ENCODE data around the gene CCDC57.

Gene CCDC57

GRCh38 chr17:82061047-82061925 lies 151.4 kb downstream of the CCDC57 start:
- no peak for DNase-seq (ENCODE audit: low spot score)

- DNase-seq (ENCODE audit: low spot score): no peak
Measured at GRCh38 chr17:82060614-82061013, 152.0 kb downstream of the CCDC57 start.

- no peak for DNase-seq (ENCODE audit: low spot score)
Measured at GRCh38 chr17:82060001-82060380, 152.7 kb downstream of the CCDC57 start.

GRCh38 chr17:82059272-82060000 lies 153.2 kb downstream of the CCDC57 start:
- DNase-seq (ENCODE audit: low spot score): no peak

GRCh38 chr17:82058855-82059249 lies 153.8 kb downstream of the CCDC57 start:
- DNase-seq (ENCODE audit: low spot score): no peak

GRCh38 chr17:82058230-82058854 lies 154.3 kb downstream of the CCDC57 start:
- no peak for DNase-seq (ENCODE audit: low spot score)

- no peak for DNase-seq (ENCODE audit: low spot score)
Measured at GRCh38 chr17:82056729-82057621, 155.7 kb downstream of the CCDC57 start.

- DNase-seq (ENCODE audit: low spot score): no peak
Measured at GRCh38 chr17:82055965-82056728, 156.5 kb downstream of the CCDC57 start.

GRCh38 chr17:82055023-82055964 lies 157.3 kb downstream of the CCDC57 start:
- DNase-seq (ENCODE audit: low spot score): no peak

- no peak for DNase-seq (ENCODE audit: low spot score)
Measured at GRCh38 chr17:82054351-82055022, 158.2 kb downstream of the CCDC57 start.

GRCh38 chr17:82053556-82054263 lies 158.9 kb downstream of the CCDC57 start:
- no peak for DNase-seq (ENCODE audit: low spot score)

- DNase-seq (ENCODE audit: low spot score): no peak
Measured at GRCh38 chr17:82053130-82053529, 159.5 kb downstream of the CCDC57 start.

GRCh38 chr17:82052638-82053059 lies 160.0 kb downstream of the CCDC57 start:
- DNase-seq (ENCODE audit: low spot score): no peak

- peak; percentile 88 for DNase-seq (ENCODE audit: low spot score)
Measured at GRCh38 chr17:82051776-82052637, 160.6 kb downstream of the CCDC57 start, which contains the start of the genes GPS1 and RFNG. GPS1 (plus strand) TSS chr17:82051898; CDS start chr17:82051932, 34 bp downstream. RFNG (minus strand) TSS chr17:82051811; CDS start chr17:82051766, 45 bp downstream.

Measured in ecto neural progenitor cell (in vitro differentiated cells).